HepG2 (cell line): ENCODE results near the gene EEIG1. TPM values are rescaled to one million over a fixed set of nuclear protein-coding genes. Genes with fewer than 3 reads are reported as not detected.

Experiments
- AGO1 ChIP-seq: fragments of 200-400 bp; formaldehyde crosslinking; IDR thresholded peaks from 2 replicates; pipeline ENCODE4 v1.6.1; 2017; ENCODE audit warnings: mild to moderate bottlenecking, low read depth, low read length, moderate library complexity; ENCODE audit not compliant: poor library complexity, severe bottlenecking
- ATF7-NPFF ChIP-seq: sonication (generic); formaldehyde crosslinking; IDR thresholded peaks from 2 replicates; pipeline ENCODE4 v1.8.1; 2023; ENCODE audit warnings: mild to moderate bottlenecking, low read depth, missing genetic modification reagents, moderate library complexity
- GATA4 ChIP-seq: sonication (generic); IDR thresholded peaks from 2 replicates; pipeline ENCODE4 v1.6.1; 2016; ENCODE audit warnings: antibody characterized with exemption, low read depth, borderline replicate concordance
- MTA1 ChIP-seq: sonication (generic); formaldehyde crosslinking; IDR thresholded peaks from 2 replicates; pipeline ENCODE4 v1.4.0; 2020; ENCODE audit warnings: missing genetic modification reagents, mild to moderate bottlenecking, borderline replicate concordance
- NR1H2 ChIP-seq: sonication (generic); formaldehyde crosslinking; IDR thresholded peaks from 2 replicates; pipeline ENCODE4 v1.8.1; 2022; ENCODE audit warnings: low read depth, missing genetic modification reagents, borderline replicate concordance
- NRL ChIP-seq: sonication (generic); formaldehyde crosslinking; IDR thresholded peaks from 2 replicates; pipeline ENCODE4 v1.5.0; 2020; ENCODE audit warnings: missing genetic modification reagents, mild to moderate bottlenecking, moderate library complexity, borderline replicate concordance
- PATZ1 ChIP-seq: sonication (generic); formaldehyde crosslinking; IDR thresholded peaks from 2 replicates; pipeline ENCODE4 v1.4.0; 2020; ENCODE audit warnings: missing genetic modification reagents
- PHB2 ChIP-seq: fragments of 450-650 bp; IDR thresholded peaks from 2 replicates; pipeline ENCODE4 v1.6.1; 2018; ENCODE audit not compliant: partially characterized antibody
- PRDM15 ChIP-seq: sonication (generic); formaldehyde crosslinking; IDR thresholded peaks from 2 replicates; pipeline ENCODE4 v1.4.0; 2020; ENCODE audit warnings: missing genetic modification reagents
- PREB ChIP-seq: sonication (generic); formaldehyde crosslinking; IDR thresholded peaks from 2 replicates; pipeline ENCODE4 v1.4.0; 2020; ENCODE audit warnings: missing genetic modification reagents
- RBFOX2 ChIP-seq: fragments of 200-400 bp; formaldehyde crosslinking; IDR thresholded peaks from 2 replicates; pipeline ENCODE4 v1.6.1; 2017; ENCODE audit warnings: low read depth, mild to moderate bottlenecking, low read length
- SALL1 ChIP-seq: sonication (generic); formaldehyde crosslinking; IDR thresholded peaks from 2 replicates; pipeline ENCODE4 v1.8.0; 2022; ENCODE audit warnings: mild to moderate bottlenecking, missing genetic modification reagents
- SOX5 ChIP-seq: IDR thresholded peaks from 2 replicates; pipeline ENCODE4 v1.6.1; 2016; ENCODE audit warnings: borderline replicate concordance
- SRY ChIP-seq: sonication (generic); formaldehyde crosslinking; IDR thresholded peaks from 2 replicates; pipeline ENCODE4 v1.8.0; 2022; ENCODE audit warnings: mild to moderate bottlenecking, missing genetic modification reagents
- ZBTB26 ChIP-seq: IDR thresholded peaks from 2 replicates; pipeline ENCODE4 v1.6.1; 2016; ENCODE audit warnings: missing compliant biosample characterization, missing genetic modification reagents, borderline replicate concordance
- ZFYVE20 ChIP-seq: sonication (generic); formaldehyde crosslinking; IDR thresholded peaks from 2 replicates; pipeline ENCODE4 v1.8.0; 2023; ENCODE audit warnings: low read depth, mild to moderate bottlenecking, moderate library complexity, missing genetic modification reagents, borderline replicate concordance
- ZNF232 ChIP-seq: sonication (generic); formaldehyde crosslinking; IDR thresholded peaks from 2 replicates; pipeline ENCODE4 v1.4.0; 2020; ENCODE audit warnings: missing genetic modification reagents, borderline replicate concordance
- ZNF446 ChIP-seq: sonication (generic); formaldehyde crosslinking; IDR thresholded peaks from 2 replicates; pipeline ENCODE4 v1.5.0; 2020; ENCODE audit warnings: mild to moderate bottlenecking, missing genetic modification reagents
- ZNF484 ChIP-seq: sonication (generic); formaldehyde crosslinking; IDR thresholded peaks from 2 replicates; pipeline ENCODE4 v1.5.1; 2020; ENCODE audit warnings: mild to moderate bottlenecking, low read depth, missing genetic modification reagents, borderline replicate concordance
- ZNF605 ChIP-seq: sonication (generic); formaldehyde crosslinking; IDR thresholded peaks from 2 replicates; pipeline ENCODE4 v1.8.0; 2022; ENCODE audit warnings: mild to moderate bottlenecking, missing genetic modification reagents
- ZNF709 ChIP-seq: sonication (generic); formaldehyde crosslinking; IDR thresholded peaks from 2 replicates; pipeline ENCODE4 v1.5.0; 2020; ENCODE audit warnings: mild to moderate bottlenecking, missing genetic modification reagents
- polyA plus RNA-seq, 8 experiments: library from polyadenylated mRNA; depleted of rRNA in 3 of 8; stranded (reverse) in 7 of 8; unstranded in 1 of 8; fragments of >200 nt; fragmentation: Illumina TruSeq in 4 of 8; extraction: Trizol in 4 of 8; gene quantifications; 2 replicates each; pipeline versions ENCODE4 v1.2.1 to v1.2.3, GENCODE V29; 2011 to 2016; ENCODE audit warnings: low read depth in 4 of 8, missing spikeins in 1 of 8, mixed read lengths in 1 of 8; ENCODE audit not compliant: insufficient read depth in 1 of 8
- total RNA-seq, 5 experiments: library from RNA; depleted of rRNA; stranded (reverse); fragments of >200 nt; fragmentation: Illumina TruSeq; extraction: Trizol; gene quantifications; 2 replicates each; pipeline ENCODE4 v1.2.3, GENCODE V29; 2016; ENCODE audit warnings: low read depth in 1 of 5

The EEIG1 gene
- total and polyA plus RNA-seq, 2 of the 13 experiments (the other 11 are each of a cell fraction or from before 2014, with no cell fraction given): 16.6 to 25.2 TPM

- TF ChIP-seq PREB (CRISPR knock-in tag) (no peak), ZNF709 (CRISPR knock-in tag) (0 out of 2 replicates have a peak, but pooled peaks have one; percentile 3), PATZ1 (CRISPR knock-in tag) (peak; percentile 56; the same call in 1 of the 2 replicates), ZNF446 (CRISPR knock-in tag) (0 out of 2 replicates have a peak, but pooled peaks have one; percentile 35), ZNF605 (CRISPR knock-in tag) (0 out of 2 replicates have a peak, but pooled peaks have one; percentile 22), ZBTB26 (no peak), SRY (peak; percentile 70; the same call in 1 of the 2 replicates), NRL (CRISPR knock-in tag) (peak; percentile 23; the same call in 1 of the 2 replicates), PRDM15 (0 out of 2 replicates have a peak, but pooled peaks have one; percentile 43), PHB2 (no peak), RBFOX2 (peak; percentile 43; the same call in 1 of the 2 replicates), GATA4 (0 out of 2 replicates have a peak, but pooled peaks have one; percentile 16), MTA1 (CRISPR knock-in tag) (no peak), NR1H2 (CRISPR knock-in tag) (no peak), ZNF484 (no peak), SALL1 (CRISPR knock-in tag) (peak; percentile 6; the same call in 1 of the 2 replicates), SOX5 (CRISPR knock-in tag) (no peak), ATF7-NPFF (CRISPR knock-in tag) (no peak), AGO1 (peak; percentile 11), ZNF232 (0 out of 2 replicates have a peak, but pooled peaks have one; percentile 25), ZFYVE20 (0 out of 2 replicates have a peak, but pooled peaks have one; percentile 25)
Observed at GRCh38 chr9:127980060-127980705, 606 bp downstream of the EEIG1 start (continued).
